Melanocyte of skin (primary cell): ENCODE data around the gene DRD1. TPM values are rescaled to one million over a fixed set of nuclear protein-coding genes. Genes with fewer than 3 reads are reported as not detected.

Experiments used
- total RNA-seq, 2 donors: library from RNA; depleted of rRNA; stranded (reverse); fragments of >200 nt; gene quantifications; 2 replicates each; pipeline ENCODE4 v1.2.3, GENCODE V29; 2012

Gene DRD1
- total RNA-seq, result under 1 TPM in 1 of 2 donors, not detected in 1; 0.34 TPM

GRCh38 chr5:175444060-175444904, at the start of gene DRD1:
DRD1 (minus strand) TSS chr5:175444182; CDS start chr5:175443099, 1,083 bp downstream.

GRCh38 chr5:175478384-175479124, 34.6 kb upstream of the DRD1 start, which contains the start of gene SFXN1:
SFXN1 (plus strand) TSS chr5:175478560; CDS start chr5:175492104, 13,544 bp downstream.

Other genes starting within 250 kb of the DRD1 start
- 100 to 1,000 TPM; 124 to 148 TPM for gene SFXN1, start 34.4 kb upstream of the DRD1 start, total RNA-seq
- under 1 TPM in 1 of 2 donors, not detected in 1; 0.33 TPM for gene HRH2, start 213.9 kb upstream of the DRD1 start, total RNA-seq